ENCODE data around the gene SIN3B.
"Not testable (repeated sequence)": the region's sequence is repeated elsewhere in the genome, so short reads cannot be mapped to it uniquely, and the experiment has no call there.

SIN3B gene

GRCh38 chr19:16868423-16869130, 39.4 kb downstream of the SIN3B start:
- DNase-seq, result no peak

GRCh38 chr19:16869331-16869972, 40.3 kb downstream of the SIN3B start:
- DNase-seq, result no peak

GRCh38 chr19:16871871-16872270, 42.7 kb downstream of the SIN3B start:
- DNase-seq, result no peak

DNA sequence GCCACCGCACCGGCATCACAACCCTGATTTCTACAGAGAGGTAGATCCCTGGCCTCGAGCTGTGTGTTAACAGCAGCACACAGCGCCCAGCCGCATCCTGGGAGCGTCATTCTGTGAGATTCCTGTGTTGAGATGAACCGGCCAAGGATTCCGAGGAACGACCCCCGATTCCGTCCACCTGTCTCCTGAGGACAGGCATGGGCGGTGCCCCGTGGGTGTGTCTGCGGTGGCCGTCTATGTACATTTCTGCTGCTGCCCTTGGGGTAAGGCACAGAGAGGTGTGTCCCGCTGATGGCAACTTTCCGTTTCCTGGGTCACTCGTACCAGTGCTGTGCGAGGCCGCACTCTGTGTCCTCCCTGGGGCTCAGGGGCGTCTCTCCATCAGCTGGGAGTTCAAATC, 43.5 kb downstream of the SIN3B start:
- DNase-seq, result no peak

DNA sequence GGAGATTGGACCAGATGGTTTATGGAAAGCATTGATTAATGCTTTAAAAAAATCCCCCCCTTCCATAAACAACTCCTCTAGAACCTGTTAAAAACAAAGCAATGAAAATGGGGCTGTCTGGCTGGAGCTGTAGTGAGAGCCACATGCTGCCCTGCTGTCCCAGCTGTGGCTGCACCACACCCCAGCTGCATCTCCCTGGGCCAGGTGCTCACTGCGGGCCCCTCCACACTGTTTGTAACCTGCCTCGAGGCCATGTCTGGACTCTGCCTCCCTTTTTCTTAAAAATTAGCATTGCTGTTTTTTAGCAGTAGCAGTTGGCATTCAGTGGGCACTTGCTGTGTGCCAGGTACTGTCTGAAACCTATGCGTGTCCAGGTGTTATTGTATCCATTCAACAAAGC, 44.4 kb downstream of the SIN3B start:
- DNase-seq, result no peak

DNA sequence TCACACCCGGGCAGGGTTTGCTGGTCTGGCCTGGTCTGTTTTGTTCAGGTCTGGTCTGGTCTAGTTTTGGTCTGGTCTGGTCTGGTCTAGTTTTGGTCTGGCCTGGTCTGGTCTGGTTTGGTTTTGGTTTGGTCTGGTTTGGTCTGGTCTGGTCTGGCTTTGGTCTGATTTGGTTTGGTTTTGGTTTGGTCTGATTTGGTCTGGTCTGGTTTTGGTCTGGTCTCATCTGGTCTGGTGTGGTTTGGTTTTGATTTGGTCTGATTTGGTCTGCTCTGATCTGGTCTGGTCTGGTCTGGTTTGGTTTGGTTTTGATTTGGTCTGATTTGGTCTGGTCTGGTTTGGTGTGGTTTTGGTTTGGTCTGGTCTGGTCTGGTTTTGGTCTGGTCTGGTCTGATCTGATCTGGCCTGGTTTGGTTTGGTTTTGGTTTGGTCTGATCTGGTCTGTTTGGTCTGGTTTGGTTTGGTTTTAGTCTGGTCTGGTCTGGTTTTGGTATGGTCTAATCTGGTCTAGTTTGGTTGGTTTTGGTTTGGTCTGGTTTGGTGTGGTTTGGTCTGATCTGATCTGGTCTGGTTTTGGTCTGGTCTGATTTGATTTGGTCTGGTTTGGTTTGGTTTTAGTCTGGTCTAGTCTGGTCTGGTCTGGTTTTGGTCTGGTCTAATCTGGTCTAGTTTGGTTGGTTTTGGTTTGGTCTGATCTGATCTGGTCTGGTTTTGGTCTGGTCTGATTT, 45.2 kb downstream of the SIN3B start:
- no peak for DNase-seq

GRCh38 chr19:16874978-16875299, 45.7 kb downstream of the SIN3B start:
- not testable (repeated sequence) for DNase-seq

GRCh38 chr19:16875584-16876555, 46.7 kb downstream of the SIN3B start:
- DNase-seq, result no peak

- DNase-seq, result no peak
Observed at GRCh38 chr19:16876904-16877361, 47.7 kb downstream of the SIN3B start.

GRCh38 chr19:16877581-16877980, 48.4 kb downstream of the SIN3B start:
- no peak for DNase-seq

DNA sequence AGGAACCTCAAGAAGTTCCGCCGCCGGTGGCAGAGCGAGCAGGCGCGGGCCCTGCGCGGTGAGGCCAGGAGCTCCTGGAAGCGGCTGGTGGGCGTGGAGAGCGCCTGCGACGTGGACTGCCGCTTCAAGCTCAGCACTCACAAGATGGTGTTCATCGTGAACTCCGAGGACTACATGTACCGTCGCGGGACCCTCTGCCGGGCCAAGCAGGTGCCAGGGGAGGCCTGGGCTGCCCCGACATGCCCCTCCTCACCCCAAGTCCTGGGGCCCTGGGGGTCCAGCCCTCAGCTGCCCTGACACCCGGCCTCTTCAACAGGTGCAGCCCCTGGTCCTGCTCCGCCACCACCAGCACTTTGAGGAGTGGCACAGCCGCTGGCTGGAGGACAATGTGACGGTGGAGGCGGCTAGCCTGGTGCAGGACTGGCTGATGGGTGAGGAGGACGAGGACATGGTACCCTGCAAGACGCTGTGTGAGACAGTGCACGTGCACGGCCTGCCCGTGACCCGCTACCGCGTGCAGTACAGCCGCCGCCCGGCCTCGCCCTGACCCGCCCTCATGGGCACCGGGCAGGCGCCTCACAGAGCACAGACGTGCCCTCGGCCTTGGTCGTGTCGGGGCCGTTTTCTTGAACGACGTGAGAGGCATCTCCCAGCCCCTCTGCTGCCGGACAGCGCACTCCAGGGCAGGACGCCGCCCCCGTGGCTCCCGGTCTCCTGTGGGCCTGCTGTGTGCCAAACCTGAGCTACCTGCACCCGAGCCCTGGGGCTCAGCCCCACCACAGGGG, 49.2 kb downstream of the SIN3B start:
- DNase-seq, result no peak

- DNase-seq, result no peak
Observed at GRCh38 chr19:16880884-16881554, 51.8 kb downstream of the SIN3B start.

- DNase-seq, result no peak
Observed at GRCh38 chr19:16882146-16882545, 52.9 kb downstream of the SIN3B start.

GRCh38 chr19:16883522-16883921, 54.3 kb downstream of the SIN3B start:
- DNase-seq, result no peak

DNA sequence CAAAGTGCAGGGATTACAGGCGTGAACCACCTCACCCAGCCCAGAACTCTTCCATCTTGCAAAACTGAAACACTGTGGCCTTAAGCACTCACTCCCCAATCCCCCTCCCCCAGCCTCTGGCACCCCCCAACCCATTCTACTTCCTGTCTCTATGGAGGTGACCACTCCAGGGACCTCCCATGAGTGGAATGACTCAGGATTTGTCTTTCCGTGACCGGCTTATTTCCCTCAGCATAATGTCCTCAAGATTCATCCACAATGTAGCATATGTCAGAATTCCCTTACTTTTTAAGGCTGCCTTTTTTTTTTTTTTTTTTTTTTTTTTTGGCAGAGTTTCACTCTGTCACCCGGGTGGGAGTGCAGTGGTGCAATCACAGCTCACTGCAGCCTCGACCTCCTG, 56.0 kb downstream of the SIN3B start:
- DNase-seq, result no peak

DNA sequence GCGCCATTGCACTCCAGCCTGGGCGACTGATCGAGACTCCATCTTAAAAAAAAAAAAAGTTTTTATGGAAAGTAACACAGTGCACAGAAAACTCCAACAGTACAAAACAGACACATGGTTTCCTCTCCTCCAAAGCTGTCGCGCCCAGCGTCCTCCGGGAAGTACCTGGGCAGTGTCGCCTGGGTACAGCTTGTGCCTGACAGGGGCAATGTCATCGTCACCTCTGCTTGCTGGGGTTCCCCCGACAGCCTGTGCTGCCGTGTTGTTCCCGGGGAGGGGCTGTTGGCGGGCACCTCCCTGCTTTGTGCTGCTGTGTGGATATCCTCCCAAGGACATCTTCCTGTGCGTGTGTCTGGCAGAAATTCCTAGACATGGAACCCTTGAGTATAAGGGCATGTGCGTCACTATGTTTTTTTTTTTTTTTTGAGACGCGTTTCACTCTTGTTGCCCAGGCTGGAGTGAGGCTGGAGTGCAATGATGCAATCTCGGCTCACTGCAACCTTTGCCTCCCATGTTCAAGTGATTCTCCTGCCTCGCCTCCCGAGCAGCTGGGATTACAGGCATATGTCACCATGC, 57.2 kb downstream of the SIN3B start:
- no peak for DNase-seq

DNA sequence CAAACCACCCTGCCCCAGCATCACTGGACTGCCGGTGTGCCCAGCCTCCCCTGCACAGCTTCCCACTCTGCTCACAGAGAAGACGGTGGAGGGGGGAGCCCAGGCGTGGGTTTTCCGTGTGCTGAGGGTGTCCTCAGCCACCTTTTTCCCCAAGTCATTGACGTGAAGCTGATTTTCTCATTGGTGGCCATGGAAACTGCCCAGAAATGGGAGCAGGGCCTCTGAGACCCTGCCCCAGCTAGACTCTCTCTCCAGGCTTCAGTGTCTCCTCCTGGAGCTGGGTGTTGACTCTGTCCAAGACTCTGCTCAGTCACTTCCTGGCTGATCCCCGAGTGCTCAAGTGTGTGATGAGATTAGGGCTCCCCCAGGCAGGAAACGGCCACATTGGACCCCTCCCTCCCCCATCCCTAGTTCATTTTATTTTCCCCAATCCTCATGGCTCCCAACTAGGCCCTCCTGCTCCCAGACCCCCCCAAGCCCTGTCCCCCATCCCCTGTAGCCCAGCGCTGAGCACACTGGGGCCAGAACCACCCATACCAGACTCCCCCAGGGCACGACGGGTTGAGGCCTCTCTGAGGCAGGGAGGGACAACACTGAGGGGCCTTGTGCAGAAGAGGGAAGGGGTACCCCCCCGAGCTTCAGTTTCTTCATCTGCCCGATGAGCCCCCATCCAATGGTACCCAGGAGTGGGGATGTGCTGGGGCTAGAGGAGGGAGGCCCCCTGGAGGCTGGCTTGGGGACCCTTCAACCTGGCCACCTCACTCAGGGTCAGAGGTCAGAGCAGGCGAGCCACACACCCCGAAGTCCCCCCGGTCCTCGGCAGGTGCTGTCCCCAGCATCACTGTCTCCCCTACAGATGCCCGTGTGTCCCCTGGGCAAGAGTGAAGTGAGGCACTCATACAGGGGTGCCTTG, 58.4 kb downstream of the SIN3B start:
- DNase-seq, result no peak

DNA sequence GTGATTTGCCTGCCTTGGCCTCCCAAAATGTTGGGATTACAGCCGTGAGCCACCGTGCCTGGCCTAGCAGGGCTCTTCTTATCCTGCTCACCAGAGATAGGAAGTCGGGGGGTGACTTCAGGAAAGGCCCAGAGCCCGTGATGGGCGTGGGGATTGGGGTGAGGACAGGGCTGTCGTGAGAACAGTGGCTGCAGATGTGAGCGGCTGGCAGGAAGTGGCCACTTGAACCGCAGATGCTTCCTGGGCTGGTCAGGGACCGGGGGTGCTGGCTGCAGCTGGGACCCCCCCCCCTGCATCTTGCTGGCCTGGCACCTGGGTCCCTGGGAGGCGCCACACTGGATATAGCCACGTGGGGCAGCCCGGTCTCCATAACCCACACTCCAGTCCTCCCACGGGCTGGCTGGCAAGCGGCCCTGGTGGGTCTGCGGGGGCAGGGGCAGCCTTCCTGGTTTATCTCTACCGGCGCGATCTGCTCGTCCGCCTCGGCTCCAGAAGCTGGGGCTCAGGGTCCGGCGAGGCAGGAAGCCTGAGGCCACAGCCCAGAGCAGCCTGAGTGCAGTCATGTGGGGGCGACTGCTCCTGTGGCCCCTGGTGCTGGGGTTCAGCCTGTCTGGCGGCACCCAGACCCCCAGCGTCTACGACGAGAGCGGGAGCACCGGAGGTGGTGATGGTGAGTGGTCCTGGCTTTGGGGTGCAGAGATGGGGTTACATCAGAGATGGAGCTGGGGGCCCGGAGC, 59.6 kb downstream of the SIN3B start, which contains the start of gene F2RL3:
TSS of gene F2RL3 (plus strand) at position 371 of the 737 bp plus-strand sequence. CDS start at position 562, 191 bp downstream.
- no peak for DNase-seq

DNA sequence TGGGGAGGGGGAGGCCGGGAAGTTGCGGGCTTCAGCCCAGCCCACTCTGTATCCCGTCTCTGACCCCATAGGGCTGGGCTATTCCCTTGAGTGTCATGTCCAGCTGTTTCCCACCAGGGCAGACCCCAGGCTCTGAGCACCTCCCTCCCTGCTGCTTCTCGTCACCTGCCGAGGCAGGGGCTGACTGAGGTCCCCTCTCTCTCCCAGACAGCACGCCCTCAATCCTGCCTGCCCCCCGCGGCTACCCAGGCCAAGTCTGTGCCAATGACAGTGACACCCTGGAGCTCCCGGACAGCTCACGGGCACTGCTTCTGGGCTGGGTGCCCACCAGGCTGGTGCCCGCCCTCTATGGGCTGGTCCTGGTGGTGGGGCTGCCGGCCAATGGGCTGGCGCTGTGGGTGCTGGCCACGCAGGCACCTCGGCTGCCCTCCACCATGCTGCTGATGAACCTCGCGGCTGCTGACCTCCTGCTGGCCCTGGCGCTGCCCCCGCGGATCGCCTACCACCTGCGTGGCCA, 60.2 kb downstream of the SIN3B start:
- DNase-seq, result no peak
